K562 (cell line): Measurements from ENCODE around the gene RIC8B. TPM values are rescaled to one million over a fixed set of nuclear protein-coding genes. Genes with fewer than 3 reads are reported as not detected.

Source experiments
- GATA2 ChIP-seq: sonication (generic); formaldehyde crosslinking; IDR thresholded peaks from 2 replicates; pipeline ENCODE4 v1.4.0; 2020; ENCODE audit warnings: mild to moderate bottlenecking, missing genetic modification reagents
- HLTF ChIP-seq: fragments of 450-650 bp; IDR thresholded peaks from 2 replicates; pipeline ENCODE4 v1.6.1; 2016
- HNRNPH1 ChIP-seq: fragments of 200-400 bp; formaldehyde crosslinking; optimal IDR thresholded peaks from 2 replicates; pipeline ENCODE3; 2017; ENCODE audit warnings: low read depth, mild to moderate bottlenecking, low read length, moderate library complexity
- KLF6 ChIP-seq: fragments of 250-450 bp; sonication (Bioruptor Pico); IDR thresholded peaks from 2 replicates; pipeline ENCODE4 v1.4.0; 2020; ENCODE audit warnings: mild to moderate bottlenecking, moderate library complexity, borderline replicate concordance
- POLR2H ChIP-seq: IDR thresholded peaks from 2 replicates; pipeline ENCODE4 v1.6.1; 2016; ENCODE audit warnings: missing genetic modification characterization, low read depth, mild to moderate bottlenecking, control low read depth, missing compliant biosample characterization, moderate library complexity
- PRPF4 ChIP-seq: fragments of 200-400 bp; formaldehyde crosslinking; IDR thresholded peaks from one replicate; pipeline ENCODE4 v1.6.1; 2017; ENCODE audit warnings: low read length, low read depth, mild to moderate bottlenecking; ENCODE audit not compliant: insufficient read depth, poor library complexity, severe bottlenecking
- TFAM ChIP-seq: fragments of 250-450 bp; sonication (Bioruptor Pico); conservative IDR thresholded peaks from 2 replicates; pipeline ENCODE4 v1.5.0; 2021; ENCODE audit warnings: mild to moderate bottlenecking, moderate library complexity
- polyA plus RNA-seq, 8 experiments: library from polyadenylated mRNA; depleted of rRNA in 4 of 8; stranded (reverse) in 5 of 8; unstranded in 3 of 8; fragments of >200 nt; fragmentation: Nextera tagmentation in 2 of 8; fragmentation: Illumina TruSeq in 1 of 8; extraction: Ambion mirVana in 2 of 8; extraction: Trizol in 1 of 8; gene quantifications; 2 replicates each; pipeline versions ENCODE4 v1.2.1 to v1.2.3, GENCODE V29; 2011 to 2014; ENCODE audit warnings: inconsistent platforms in 1 of 8, missing spikeins in 1 of 8
- total RNA-seq, 7 experiments: library from RNA; depleted of rRNA in 6 of 7; stranded (reverse); fragments of >200 nt in 6 of 7; fragmentation: Illumina TruSeq in 2 of 7; extraction: Trizol in 2 of 7; gene quantifications; 2 replicates each; pipeline versions ENCODE4 v1.2.1 to v1.2.3, GENCODE V29; 2011 to 2021; ENCODE audit warnings: low replicate concordance in 1 of 7
- TF ChIP-seq, protein P1 (sequence below): sonication (generic); formaldehyde crosslinking; IDR thresholded peaks from 2 replicates; pipeline ENCODE4 v1.8.1; 2023; ENCODE audit warnings: mild to moderate bottlenecking, missing genetic modification reagents
- TF ChIP-seq, protein P2 (sequence below): fragments of 450-650 bp; IDR thresholded peaks from 2 replicates; pipeline ENCODE4 v1.7.1; 2018; ENCODE audit warnings: mild to moderate bottlenecking, low read depth; ENCODE audit not compliant: partially characterized antibody

The RIC8B gene
- total and polyA plus RNA-seq, 9 of the 15 experiments (the other 6 are each of a cell fraction or from before 2014, with no cell fraction given) = 0.92 to 8.1 (median 4.8) TPM

DNA sequence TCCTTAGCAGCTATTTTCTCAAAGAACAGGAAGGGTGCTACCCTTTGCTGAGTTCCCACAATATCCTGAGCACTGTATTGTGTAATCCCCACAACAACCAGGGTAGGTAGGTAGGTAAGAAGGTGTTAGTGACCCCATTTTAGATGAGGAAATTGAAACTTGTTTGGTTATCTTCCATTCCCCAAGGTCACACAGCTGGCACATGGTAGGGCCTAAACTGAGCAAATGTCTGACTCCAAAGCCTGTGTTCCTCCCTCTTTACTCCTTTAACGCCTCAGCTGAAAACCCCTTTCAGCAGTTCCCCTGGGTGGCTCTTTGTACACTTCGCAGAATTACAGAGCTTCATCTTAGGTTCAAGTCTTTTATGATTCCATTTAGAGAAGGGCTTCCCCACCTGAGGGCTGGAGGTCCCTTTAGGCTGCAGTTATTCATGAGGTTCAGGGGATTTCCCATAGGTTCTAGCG lies 26.5 kb upstream of the RIC8B start (continued):
- TF ChIP-seq, protein P1, sequence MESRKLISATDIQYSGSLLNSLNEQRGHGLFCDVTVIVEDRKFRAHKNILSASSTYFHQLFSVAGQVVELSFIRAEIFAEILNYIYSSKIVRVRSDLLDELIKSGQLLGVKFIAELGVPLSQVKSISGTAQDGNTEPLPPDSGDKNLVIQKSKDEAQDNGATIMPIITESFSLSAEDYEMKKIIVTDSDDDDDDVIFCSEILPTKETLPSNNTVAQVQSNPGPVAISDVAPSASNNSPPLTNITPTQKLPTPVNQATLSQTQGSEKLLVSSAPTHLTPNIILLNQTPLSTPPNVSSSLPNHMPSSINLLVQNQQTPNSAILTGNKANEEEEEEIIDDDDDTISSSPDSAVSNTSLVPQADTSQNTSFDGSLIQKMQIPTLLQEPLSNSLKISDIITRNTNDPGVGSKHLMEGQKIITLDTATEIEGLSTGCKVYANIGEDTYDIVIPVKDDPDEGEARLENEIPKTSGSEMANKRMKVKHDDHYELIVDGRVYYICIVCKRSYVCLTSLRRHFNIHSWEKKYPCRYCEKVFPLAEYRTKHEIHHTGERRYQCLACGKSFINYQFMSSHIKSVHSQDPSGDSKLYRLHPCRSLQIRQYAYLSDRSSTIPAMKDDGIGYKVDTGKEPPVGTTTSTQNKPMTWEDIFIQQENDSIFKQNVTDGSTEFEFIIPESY = no peak
- TF ChIP-seq KLF6 (CRISPR knock-in tag) (no peak), HLTF (no peak), TFAM (no peak), GATA2 (CRISPR knock-in tag) (no peak), POLR2H (tag) (no peak), HNRNPH1 (no peak), PRPF4 (no peak)
- TF ChIP-seq, protein P2, sequence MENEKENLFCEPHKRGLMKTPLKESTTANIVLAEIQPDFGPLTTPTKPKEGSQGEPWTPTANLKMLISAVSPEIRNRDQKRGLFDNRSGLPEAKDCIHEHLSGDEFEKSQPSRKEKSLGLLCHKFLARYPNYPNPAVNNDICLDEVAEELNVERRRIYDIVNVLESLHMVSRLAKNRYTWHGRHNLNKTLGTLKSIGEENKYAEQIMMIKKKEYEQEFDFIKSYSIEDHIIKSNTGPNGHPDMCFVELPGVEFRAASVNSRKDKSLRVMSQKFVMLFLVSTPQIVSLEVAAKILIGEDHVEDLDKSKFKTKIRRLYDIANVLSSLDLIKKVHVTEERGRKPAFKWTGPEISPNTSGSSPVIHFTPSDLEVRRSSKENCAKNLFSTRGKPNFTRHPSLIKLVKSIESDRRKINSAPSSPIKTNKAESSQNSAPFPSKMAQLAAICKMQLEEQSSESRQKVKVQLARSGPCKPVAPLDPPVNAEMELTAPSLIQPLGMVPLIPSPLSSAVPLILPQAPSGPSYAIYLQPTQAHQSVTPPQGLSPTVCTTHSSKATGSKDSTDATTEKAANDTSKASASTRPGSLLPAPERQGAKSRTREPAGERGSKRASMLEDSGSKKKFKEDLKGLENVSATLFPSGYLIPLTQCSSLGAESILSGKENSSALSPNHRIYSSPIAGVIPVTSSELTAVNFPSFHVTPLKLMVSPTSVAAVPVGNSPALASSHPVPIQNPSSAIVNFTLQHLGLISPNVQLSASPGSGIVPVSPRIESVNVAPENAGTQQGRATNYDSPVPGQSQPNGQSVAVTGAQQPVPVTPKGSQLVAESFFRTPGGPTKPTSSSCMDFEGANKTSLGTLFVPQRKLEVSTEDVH = no peak
